HEK293 (cell line): ENCODE data around the gene TTC9B.
"Not testable (repeated sequence)": the region's sequence is repeated elsewhere in the genome, so short reads cannot be mapped to it uniquely, and the experiment has no call there.

Experiments
- CTCF ChIA-PET: fragments of 350-600 bp; formaldehyde crosslinking; extraction: SDS; loops from one replicate; lab custom pipeline; 2021; ENCODE audit warnings: antibody characterized with exemption; lab: Yijun Ruan, JAX
- POLR2A ChIA-PET: fragments of 300-600 bp; formaldehyde crosslinking; extraction: SDS; loops from one replicate; lab custom pipeline; 2020; ENCODE audit warnings: antibody characterized with exemption, inconsistent platforms; lab: Yijun Ruan, JAX
- H3K27ac ChIP-seq: fragments of 200-500 bp; sonication (Bioruptor generic); 2 replicates; pipeline ENCODE4 v1.5.1; 2014; ENCODE audit warnings: low read depth, low read length, control low read depth, inconsistent platforms; ENCODE audit errors: extremely low read depth
- H3K36me3 ChIP-seq, 2 experiments: fragments of 200-500 bp in 1 of 2; sonication (Bioruptor generic) in 1 of 2; 1 replicate in 1 of 2; 2 replicates in 1 of 2; pipeline ENCODE4 v1.5.1; 2014 to 2017; ENCODE audit warnings: inconsistent platforms in 2 of 2, low read length in 2 of 2; ENCODE audit not compliant: control insufficient read depth in 2 of 2, insufficient read depth in 1 of 2
- H3K4me1 ChIP-seq: fragments of 200-500 bp; sonication (Bioruptor generic); 2 replicates; pipeline ENCODE4 v1.5.1; 2014; ENCODE audit warnings: mild to moderate bottlenecking, low read length, inconsistent platforms; ENCODE audit not compliant: control insufficient read depth, insufficient read depth
- H3K4me3 ChIP-seq: 2 replicates; pipeline ENCODE4 v1.5.1; 2011; ENCODE audit warnings: low read depth, mild to moderate bottlenecking, control low read depth, low read length, moderate library complexity
- H3K9me3 ChIP-seq: fragments of 200-500 bp; sonication (Bioruptor generic); 2 replicates; pipeline ENCODE4 v1.5.1; 2014; ENCODE audit warnings: low read depth, low read length, inconsistent platforms; ENCODE audit not compliant: control insufficient read depth, insufficient read depth
- ZFHX2 ChIP-seq: fragments of 450-650 bp; formaldehyde crosslinking; conservative IDR thresholded peaks from 2 replicates; pipeline ENCODE4 v1.5.1; 2016; ENCODE audit warnings: missing biosample characterization, missing genetic modification characterization
- ZNF121 ChIP-seq: fragments of 450-650 bp; formaldehyde crosslinking; IDR thresholded peaks from 2 replicates; pipeline ENCODE4 v1.5.1; 2016; ENCODE audit warnings: missing biosample characterization, missing genetic modification characterization

Gene TTC9B

GRCh38 chr19:40171293-40171692 is 46.9 kb downstream of the TTC9B start:
- POLR2A ChIA-PET, result not testable (repeated sequence)
- CTCF ChIA-PET, result interaction anchor here (0.6 to 0.9 kb wide), 2 partner anchors 54 to 371 kb away, joined by 3 to 4 read pairs; no protein-coding TSS in a partner anchor

GRCh38 chr19:40170303-40170989 is 47.7 kb downstream of the TTC9B start:
- H3K4me3 ChIP-seq, H3K27ac ChIP-seq, H3K4me1 ChIP-seq, H3K36me3 ChIP-seq, H3K9me3 ChIP-seq: not testable (repeated sequence)
- POLR2A ChIA-PET, result interaction anchor here (1.1 kb wide), 1 partner anchor 9 kb away, joined by 5 read pairs; no protein-coding TSS in a partner anchor
- CTCF ChIA-PET, result interaction anchor here (0.9 kb wide), 1 partner anchor 55 kb away, joined by 3 read pairs; no protein-coding TSS in a partner anchor

More at GRCh38 chr19:40171293-40171692, 46.9 kb downstream of the TTC9B start:
- not testable (repeated sequence) for H3K4me3 ChIP-seq, H3K9me3 ChIP-seq, H3K27ac ChIP-seq, H3K4me1 ChIP-seq, H3K36me3 ChIP-seq
- peak; percentile 86 for TF ChIP-seq ZNF121
- peak; percentile 15; the same call in 1 of the 2 replicates for TF ChIP-seq ZFHX2 (tag by site-specific recombination)

- not testable (repeated sequence) for H3K27ac ChIP-seq, H3K4me3 ChIP-seq, H3K9me3 ChIP-seq, H3K4me1 ChIP-seq, H3K36me3 ChIP-seq
- CTCF ChIA-PET, result interaction anchor here (0.8 to 0.9 kb wide), 2 partner anchors 9 to 57 kb away, joined by 3 read pairs; no protein-coding TSS in a partner anchor
- POLR2A ChIA-PET, result interaction anchor here (1.1 kb wide), 1 partner anchor 10 kb away, joined by 5 read pairs; no protein-coding TSS in a partner anchor
Measured at GRCh38 chr19:40169482-40170302, 48.5 kb downstream of the TTC9B start.
